GM12872 (cell line): Measurements from ENCODE around the gene TRPV4.

Experiments
- TF ChIP-seq, protein P1 (sequence below): IDR thresholded peaks from 3 replicates; pipeline ENCODE4 v1.5.1; 2011; ENCODE audit warnings: low read depth, mild to moderate bottlenecking, low read length, moderate library complexity; ENCODE audit not compliant: insufficient read depth

Gene TRPV4

DNA sequence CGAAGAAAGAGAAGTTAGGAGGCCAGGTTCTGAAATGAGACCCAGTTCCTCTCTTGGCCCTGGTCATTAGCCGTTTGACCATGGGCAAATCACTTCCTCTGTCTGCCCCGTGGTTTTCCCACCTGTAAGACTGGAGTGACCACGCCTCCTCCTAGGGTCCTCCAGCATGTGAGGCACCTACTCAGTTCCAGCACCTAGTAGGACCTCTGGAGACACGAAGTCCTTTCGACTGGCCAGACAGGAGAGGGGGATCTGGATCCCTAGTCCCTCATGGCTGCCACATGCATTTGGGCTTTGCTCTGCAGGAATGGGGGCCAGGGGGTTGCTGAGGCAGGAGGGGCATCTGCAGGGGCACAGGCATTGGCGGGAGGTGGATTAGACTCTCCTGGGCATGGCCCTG lies 16.3 kb downstream of the TRPV4 start:
- TF ChIP-seq, protein P1, sequence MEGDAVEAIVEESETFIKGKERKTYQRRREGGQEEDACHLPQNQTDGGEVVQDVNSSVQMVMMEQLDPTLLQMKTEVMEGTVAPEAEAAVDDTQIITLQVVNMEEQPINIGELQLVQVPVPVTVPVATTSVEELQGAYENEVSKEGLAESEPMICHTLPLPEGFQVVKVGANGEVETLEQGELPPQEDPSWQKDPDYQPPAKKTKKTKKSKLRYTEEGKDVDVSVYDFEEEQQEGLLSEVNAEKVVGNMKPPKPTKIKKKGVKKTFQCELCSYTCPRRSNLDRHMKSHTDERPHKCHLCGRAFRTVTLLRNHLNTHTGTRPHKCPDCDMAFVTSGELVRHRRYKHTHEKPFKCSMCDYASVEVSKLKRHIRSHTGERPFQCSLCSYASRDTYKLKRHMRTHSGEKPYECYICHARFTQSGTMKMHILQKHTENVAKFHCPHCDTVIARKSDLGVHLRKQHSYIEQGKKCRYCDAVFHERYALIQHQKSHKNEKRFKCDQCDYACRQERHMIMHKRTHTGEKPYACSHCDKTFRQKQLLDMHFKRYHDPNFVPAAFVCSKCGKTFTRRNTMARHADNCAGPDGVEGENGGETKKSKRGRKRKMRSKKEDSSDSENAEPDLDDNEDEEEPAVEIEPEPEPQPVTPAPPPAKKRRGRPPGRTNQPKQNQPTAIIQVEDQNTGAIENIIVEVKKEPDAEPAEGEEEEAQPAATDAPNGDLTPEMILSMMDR, result no peak

DNA sequence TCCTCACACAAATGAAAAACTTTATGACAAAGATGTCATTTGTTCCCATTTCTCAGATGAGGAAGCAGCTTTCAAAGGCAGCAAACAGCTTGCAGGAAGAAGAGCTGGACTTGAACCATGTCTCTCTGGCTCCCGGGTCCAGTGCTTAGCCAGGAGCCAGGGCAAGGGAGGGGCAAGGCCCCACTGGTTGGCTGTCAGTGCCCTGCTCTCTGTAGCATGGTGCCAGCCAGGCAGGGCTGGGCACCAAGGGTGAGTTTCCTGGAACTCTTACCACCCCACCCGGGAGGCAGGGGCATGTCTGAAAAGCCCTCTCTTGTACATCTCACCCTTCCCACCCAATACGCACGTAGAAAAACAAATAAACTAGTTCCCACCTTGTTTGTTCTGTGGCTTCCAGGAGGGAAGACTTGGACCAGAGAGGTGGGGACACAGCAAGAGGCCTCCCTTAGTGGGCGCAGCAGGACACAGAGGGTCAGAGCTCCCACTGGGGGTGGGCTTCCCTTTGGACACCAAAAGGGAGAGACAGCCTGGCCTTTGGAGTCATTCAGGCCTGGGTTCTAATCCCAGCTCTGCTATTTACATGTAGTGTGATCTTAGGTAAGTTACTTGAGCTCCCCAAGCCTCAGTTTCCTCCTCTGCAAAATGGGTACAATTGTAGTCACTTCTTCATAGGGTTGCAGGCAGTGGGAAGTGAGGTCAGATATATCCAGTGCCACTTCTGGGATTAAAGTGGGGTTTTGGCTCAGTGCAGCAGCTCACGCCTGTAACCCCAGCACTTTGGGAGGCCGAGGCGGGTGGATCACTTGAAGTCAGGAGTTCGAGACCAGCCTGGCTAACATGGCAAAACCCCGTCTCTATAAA lies 17.2 kb downstream of the TRPV4 start:
- TF ChIP-seq, protein P1, result no peak

DNA sequence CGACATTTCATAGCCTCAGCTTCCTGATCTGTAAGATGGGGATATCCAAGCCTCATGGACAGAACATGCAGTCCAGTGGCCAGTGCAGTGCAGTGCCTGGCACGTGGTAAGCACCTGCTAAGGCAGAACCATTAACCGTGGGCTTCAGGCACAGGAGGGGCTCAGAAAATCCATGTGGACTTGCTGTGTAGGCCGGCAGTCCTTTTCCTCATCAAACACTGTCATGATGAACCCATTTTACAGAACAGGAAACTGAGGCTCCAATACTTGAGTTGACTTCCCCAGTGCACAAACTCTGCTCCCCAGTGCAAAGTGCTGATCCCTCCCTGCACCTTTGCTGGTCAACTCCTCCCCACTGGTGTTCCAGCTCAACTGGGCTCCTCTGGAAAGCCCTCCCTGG lies 18.0 kb downstream of the TRPV4 start:
- TF ChIP-seq, protein P1, result no peak

DNA sequence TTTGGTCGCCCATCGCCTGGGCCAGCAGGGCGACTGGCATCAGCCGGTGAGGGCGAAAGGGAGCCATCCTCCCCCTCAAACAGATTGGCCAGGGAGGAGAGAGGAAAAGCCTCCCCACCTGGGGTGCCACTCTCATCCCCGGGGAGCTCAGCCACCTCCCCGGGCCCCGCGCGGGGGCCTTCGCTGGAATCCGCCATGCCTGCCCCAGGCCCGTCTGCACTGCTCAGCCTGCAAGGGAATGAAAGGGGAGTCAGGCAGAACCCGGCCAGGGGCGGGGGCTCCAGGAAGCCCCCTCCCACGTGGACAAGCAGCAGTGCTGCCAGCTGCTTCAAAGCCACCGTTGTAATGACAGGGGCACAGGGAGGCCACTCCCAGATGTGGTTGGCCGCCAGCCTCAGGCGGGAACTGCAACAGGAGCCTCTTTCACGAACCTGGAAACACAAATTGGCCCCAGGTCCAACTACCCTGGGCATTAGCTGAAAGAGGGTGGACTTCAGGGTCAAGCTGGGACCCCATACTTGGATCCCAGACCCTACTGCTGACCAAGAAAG lies 18.5 kb downstream of the TRPV4 start:
- TF ChIP-seq, protein P1, result no peak

DNA sequence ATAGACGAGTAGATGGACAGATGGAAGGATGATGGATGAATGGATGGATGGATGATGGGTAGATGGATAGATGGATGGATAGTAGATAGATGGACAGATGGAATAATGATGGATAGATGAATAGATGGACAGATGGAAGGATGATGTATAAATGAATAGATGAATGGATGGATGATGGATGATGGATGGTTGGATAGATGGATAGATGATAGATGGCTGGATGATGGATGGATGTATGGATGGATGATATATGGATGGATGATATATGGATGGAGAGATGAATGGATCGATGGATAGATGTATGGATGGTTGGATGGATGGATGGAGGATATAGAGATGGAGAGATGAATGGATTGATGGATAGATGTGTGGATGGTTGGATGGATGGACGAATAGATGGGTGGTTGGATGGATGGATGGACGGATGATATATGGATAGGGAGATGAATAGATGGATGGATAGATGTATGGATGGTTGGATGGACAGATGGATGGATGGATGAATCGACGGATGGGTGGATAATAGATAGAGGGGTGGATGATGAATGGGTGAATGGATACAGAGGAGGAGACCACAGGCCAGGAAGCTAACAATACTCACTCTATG lies 19.3 kb downstream of the TRPV4 start:
- TF ChIP-seq, protein P1, result no peak

DNA sequence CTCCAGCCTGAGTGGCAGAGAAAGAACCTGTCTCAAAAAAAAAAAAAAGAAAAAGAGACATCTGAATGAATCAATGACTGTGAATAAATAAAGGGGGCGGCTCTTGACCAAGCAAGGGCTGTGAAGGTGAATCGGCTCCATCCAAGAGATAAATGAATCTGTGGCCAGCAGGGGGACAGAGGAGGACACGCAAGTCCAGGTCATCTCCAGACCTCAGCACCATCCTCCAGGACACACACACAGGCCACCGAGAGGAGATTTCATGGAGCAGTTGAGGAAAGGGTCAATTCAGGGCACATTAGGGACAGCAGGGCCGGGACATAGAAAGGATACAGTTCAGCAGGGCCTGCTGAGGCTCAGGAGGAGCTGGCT lies 21.6 kb downstream of the TRPV4 start:
- TF ChIP-seq, protein P1, result no peak

DNA sequence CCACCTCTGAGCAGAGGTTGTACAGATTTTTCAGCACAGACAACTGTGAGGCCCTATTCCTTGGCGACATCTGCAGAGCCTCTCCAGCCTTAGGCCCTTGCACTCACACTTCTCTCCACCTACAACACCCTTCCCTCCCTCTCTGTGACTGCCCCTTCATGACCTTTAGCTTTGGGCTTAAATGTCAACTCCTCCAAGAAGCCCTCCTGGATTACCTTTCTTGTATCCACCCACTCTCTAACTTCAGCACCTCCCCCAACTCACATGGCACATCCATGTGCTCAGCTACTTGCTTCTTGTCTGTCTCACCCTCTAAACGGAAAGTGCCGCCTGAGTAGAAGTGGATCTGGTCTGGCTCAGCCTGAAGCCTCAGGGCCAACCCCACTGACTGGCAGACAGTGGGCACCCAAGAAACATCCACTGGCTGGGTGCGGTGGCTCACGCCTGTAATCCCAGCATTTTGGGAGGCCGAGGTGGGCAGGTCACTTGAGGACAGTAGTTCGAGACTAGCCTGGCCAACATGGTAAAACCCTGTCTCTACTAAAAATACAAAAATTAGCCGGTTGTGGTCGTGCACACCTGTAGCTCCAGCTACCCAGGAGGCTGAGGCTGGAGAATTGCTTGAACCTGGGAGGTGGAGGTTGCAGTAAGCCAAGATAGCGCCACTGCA lies 22.1 kb downstream of the TRPV4 start:
- TF ChIP-seq, protein P1, result no peak
